Right cardiac atrium (tissue), 5 donors: ENCODE results near the gene TMEM106C. TPM values are rescaled to one million over a fixed set of nuclear protein-coding genes. Genes with fewer than 3 reads are reported as not detected.

Source experiments
- ATAC-seq, 2 donors: fragments of 200-7000 bp; cut with Tn5 transposase; one replicate each; pipeline versions ENCODE4 v1.8.0 to v1.9.1; 2020; ENCODE audit warnings: moderate library complexity in 2 of 2, mild to moderate bottlenecking in 1 of 2
- DNase-seq, 3 donors: peaks; one replicate each; pipeline ENCODE4 v3.0.0-alpha.2; 2020
- H3K27ac ChIP-seq: one replicate; pipeline ENCODE4 v1.5.1; 2013; ENCODE audit warnings: mild to moderate bottlenecking, low read length, control low read depth, moderate library complexity
- H3K27me3 ChIP-seq: one replicate; pipeline ENCODE4 v1.6.1; 2013; ENCODE audit not compliant: control insufficient read depth, insufficient read depth
- H3K4me1 ChIP-seq: one replicate; pipeline ENCODE4 v1.6.1; 2013; ENCODE audit warnings: low read length; ENCODE audit not compliant: control insufficient read depth, insufficient read depth
- H3K4me3 ChIP-seq: one replicate; pipeline ENCODE4 v1.5.1; 2013; ENCODE audit warnings: low read length, control low read depth
- H3K9me3 ChIP-seq: one replicate; pipeline ENCODE4 v1.6.1; 2013; ENCODE audit warnings: low read length; ENCODE audit not compliant: control insufficient read depth
- WGBS: extraction: QIAGEN DNeasy Blood & Tissue Kit; methylation state at CpG from one replicate; pipeline ENCODE4 v1.1.7; 2013; 5-methylcytosine and 5-hydroxymethylcytosine counted together
- intact Hi-C, 4 donors: fragments of 100-400 bp; cut with DNase I; formaldehyde crosslinking; loops; one replicate each; pipeline versions ENCODE4 v1.11.0 to v1.14.0; 2022 to 2023
- polyA plus RNA-seq: library from polyadenylated mRNA; stranded (reverse); fragments of 200-250 nt; gene quantifications from one replicate; pipeline ENCODE4 v1.2.3, GENCODE V29; 2013
- total RNA-seq, 4 donors: library from RNA; stranded (reverse); fragmentation: NEBNext Ultra II Directional; extraction: Animal tissue kit (Norgen Biotek cat#: 25700); gene quantifications; one replicate each; pipeline ENCODE4 v1.2.1, GENCODE V29; 2021
- donor health status: healthy with polysubstance abuse.
- donor health status: DM: no; HTN: yes; CAD: no.
- donor health status: DM: no; HTN: no; CAD: no.
- donor health status: DM: no; HTN: yes; CAD: no; lungs with severe emphysema.
- donor health status: DM: yes; HTN: yes; CAD: no.

The TMEM106C gene
- total and polyA plus RNA-seq, 5 donors = 67.8 to 85.7 (median 73.0) TPM

DNA sequence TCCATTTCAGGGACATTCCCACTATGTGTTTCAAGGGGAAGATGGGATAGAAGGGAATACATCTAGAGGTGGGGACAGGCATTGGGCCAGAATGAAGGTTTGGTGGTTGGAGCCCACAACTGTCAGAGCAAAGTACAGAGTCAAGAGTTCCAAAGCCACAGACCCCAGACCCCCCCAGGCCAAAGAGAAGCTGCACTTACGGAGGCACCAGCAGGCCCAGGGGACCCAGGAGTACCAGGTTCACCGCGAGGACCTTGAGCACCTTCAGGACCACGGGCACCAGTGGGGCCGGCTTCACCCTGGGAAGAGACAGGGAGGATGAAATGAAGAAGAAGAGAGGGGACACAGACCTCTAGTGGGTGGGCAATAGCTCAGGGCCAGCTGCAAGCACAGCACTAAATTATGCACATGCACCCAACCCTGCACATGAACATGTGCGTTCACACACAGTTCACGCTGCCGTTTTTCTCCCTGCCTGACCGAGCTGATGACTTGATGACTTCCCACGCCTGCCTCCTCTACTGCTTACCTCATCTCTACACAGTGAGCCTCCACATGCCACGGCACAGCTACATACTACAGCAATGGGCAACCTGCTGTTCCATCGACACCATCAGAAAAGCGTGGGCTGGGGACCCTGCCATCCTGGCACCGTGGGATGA is 24.1 kb downstream of the TMEM106C start:
- H3K27me3 ChIP-seq = no peaks in the 10 kb centered on the region
- no peak overlapping the region for H3K27ac ChIP-seq
- WGBS = 76% methylated on average over 14 of the region's 14 CpGs
- intact Hi-C loops = no loop called here
- no peaks in the 10 kb centered on the region for H3K9me3 ChIP-seq
- peaks cover 8% of the 10 kb centered on the region for H3K4me1 ChIP-seq
- no peak for DNase-seq
- H3K4me3 ChIP-seq = no peak overlapping the region
- ATAC-seq = peak in 1 of 2 donors; percentile 5

DNA sequence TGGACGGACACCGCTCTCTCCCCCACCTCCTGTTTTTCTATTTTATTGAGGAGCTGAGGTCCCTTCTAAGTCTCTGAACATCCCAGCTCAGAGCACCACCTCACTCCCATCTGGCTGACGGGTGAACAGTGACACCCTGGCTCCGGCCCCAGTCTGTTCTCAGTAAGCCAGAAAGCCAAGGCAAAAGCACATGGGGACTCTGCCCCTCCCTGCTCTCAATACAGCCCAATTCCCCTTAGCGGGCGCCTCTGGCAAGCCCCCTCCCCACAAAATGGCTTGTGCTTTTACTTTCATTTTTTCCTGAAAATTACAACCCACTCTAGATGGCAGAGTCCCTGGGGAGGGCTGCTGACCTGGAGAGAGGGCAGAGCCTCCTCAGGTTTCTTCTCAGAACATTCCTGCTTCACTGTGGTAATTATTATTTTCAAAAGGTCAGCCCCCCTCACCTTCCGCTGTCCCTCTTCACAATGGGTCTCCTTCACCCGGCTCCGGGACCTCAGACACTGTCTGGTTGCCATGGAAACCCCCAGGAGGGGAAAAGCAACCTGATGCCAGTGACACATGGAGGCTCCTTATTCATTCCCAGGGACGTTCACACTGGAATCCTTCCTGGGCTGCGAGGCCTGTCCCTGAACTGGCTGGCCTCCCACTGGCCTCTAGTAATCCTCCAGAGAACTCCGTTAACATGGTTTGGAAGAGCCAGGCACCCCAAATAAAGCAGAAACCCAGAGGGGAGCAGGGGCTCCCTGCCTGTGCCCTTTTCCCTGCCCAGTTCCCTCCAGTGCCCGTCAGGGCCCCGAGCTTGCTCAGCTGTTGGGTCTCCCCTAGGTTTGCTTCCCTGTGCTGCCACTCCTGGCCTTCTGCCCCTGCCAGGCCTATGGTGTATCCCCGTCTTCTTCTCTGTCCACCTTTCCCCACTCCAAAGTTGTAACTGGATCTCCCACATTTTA is 25.0 kb downstream of the TMEM106C start:
- DNase-seq (peak in 2 of 3 donors; percentile 68 to 79), ATAC-seq (peak; percentile 53 to 64)
- no peaks in the 10 kb centered on the region for H3K9me3 ChIP-seq
- peaks cover 8% of the 10 kb centered on the region for H3K4me1 ChIP-seq
- no peak overlapping the region for H3K27ac ChIP-seq
- 59% methylated on average over 15 of the region's 15 CpGs for WGBS
- H3K27me3 ChIP-seq = no peaks in the 10 kb centered on the region
- intact Hi-C loops = no loop called here
- no peak overlapping the region for H3K4me3 ChIP-seq

DNA sequence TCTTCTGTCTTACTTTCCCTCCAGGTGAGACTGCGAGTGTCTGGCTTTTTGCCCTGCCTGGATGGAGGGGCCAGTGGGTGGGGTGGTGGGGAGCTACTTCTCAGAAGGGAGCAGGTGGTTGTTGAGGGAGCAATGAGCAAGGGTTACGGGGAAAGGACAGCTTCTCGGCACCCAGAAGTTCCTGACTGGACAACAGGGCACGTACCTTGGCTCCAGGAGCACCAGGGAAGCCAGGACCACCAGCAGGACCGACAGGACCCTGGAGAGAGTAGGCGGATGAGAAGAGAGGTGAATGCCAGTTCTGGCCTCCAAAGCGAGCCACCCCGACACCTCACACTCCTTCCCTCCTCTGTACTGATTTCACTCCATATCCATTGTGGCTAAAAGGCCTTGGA is 25.6 kb downstream of the TMEM106C start:
- Histone ChIP-seq H3K27ac (no peak overlapping the region), H3K4me3 (no peak overlapping the region), H3K9me3 (no peaks in the 10 kb centered on the region), H3K4me1 (peaks cover 8% of the 10 kb centered on the region), H3K27me3 (no peaks in the 10 kb centered on the region)
- WGBS = 95% methylated on average over 8 of the region's 8 CpGs
- ATAC-seq (no peak), DNase-seq (no peak)
- intact Hi-C loops = no loop called here

DNA sequence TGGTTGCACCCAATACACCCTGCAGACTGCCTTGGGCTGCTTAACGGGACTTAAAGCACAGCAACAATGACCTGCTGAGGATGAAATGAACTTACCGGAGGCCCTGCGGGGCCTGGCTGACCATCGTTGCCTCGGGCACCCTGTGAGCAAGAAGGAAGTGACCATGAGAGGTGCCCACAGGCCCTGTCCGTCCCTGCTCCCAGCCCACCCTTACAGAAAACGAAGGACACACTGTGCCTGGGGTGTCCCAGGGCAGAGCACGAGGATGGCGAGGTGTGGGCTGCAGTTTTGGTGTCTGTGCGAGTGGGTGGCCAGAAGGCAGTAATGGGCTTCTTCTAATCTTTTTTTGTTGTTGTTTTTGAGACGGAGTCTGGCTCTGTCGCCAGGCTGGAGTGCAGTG is 26.3 kb downstream of the TMEM106C start:
- no peaks in the 10 kb centered on the region for H3K27me3 ChIP-seq
- H3K9me3 ChIP-seq = no peaks in the 10 kb centered on the region
- DNase-seq (peak in 1 of 3 donors; percentile 14), ATAC-seq (no peak)
- H3K27ac ChIP-seq = no peak overlapping the region
- 90% methylated on average over 12 of the region's 12 CpGs for WGBS
- intact Hi-C loops = no loop called here
- H3K4me3 ChIP-seq = no peak overlapping the region
- peaks cover 8% of the 10 kb centered on the region for H3K4me1 ChIP-seq

DNA sequence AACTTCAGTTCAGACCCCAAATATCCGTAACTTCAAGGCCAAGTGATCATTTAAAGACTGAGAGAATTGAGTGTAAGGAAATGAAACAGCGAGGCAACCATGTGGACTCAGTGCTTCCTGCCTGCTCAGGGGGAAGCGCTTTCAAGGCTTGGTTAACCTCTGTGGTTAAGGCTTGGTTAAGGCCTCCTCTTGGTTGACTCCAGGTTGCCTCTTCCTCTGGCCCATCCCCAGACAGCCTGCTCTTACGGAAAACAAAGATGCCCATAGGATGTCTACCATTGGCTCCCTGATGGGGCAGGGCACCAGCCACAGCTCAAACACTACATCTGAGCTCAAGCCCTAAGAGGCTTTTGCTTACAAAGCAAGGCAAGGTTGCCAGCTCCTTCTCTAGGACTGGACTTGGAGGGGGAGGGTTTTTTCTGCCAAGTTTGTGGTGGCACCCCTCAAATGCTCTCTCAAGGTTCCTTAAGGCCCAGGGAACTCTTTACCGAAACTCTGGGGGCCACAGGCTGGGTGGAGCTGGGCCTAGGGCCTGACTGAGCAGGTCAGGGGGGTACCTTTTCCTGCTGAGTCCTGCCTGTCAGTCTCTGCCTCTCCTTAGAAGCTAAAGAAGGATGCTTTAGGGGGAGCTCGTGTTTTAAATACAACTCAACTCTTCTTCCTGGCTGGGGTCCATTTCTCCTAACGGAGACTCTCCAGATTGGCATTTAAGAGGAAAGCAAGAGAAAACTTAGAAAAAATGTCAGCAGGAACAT is 27.1 kb downstream of the TMEM106C start:
- Histone ChIP-seq H3K4me3 (no peak overlapping the region), H3K9me3 (no peaks in the 10 kb centered on the region), H3K27ac (no peak overlapping the region), H3K27me3 (no peaks in the 10 kb centered on the region), H3K4me1 (peaks cover 8% of the 10 kb centered on the region)
- intact Hi-C loops = no loop called here
- DNase-seq = no peak
- 78% methylated on average over 7 of the region's 7 CpGs for WGBS
- ATAC-seq = no peak

DNA sequence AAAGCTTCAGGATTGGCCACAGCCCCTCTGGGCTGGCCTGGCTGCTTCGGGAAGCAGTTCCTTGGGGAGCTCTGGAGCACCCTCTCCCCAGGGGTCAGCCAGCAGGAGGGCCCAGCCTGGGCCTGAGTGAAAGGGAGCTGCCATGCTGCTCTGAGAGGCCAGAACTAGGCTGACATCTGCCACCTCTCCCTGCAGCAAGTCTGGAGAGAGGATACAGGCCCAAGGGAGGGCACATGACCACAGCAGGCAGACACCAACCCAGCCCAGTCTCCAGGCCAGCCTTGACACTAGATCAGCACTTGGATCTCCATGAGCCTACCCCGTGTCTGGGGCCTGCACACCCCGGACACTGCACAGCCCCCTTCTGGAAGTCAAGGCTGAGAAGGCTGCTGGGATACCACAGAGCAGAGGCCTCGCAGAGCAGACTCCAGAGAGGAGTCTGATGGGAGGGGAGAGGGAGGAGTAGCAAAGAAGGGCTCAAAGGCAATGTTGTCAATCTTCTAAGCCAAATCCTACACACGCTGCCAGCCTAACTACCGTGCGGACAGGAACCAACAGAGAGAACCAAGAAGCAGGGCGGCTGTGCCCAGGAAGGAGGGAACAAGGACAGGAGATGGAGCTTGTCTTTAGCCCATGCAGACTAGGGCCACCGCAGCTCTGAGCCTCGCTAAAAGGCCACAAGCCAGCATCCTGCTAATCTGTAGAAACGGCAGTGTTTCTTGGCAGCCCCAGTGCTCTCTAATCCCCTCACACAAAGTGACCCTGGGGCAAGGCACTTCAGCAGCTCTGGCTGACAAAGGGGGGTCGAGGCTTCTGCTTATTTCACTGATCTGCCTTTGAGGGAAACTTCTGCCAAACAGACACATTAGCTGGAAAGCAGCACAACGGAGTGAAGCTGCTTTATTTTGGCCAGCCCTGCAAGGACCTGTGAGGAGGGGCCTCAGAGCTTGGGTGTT is 28.0 kb downstream of the TMEM106C start:
- Histone ChIP-seq H3K4me3 (no peak overlapping the region), H3K27me3 (no peaks in the 10 kb centered on the region), H3K9me3 (no peaks in the 10 kb centered on the region), H3K4me1 (peaks cover 12% of the 10 kb centered on the region), H3K27ac (no peak overlapping the region)
- peak in 1 of 3 donors; percentile 48 for DNase-seq
- intact Hi-C loops = no loop called here
- peak in 1 of 2 donors; percentile 30 for ATAC-seq
- 46% methylated on average over 13 of the region's 13 CpGs for WGBS

DNA sequence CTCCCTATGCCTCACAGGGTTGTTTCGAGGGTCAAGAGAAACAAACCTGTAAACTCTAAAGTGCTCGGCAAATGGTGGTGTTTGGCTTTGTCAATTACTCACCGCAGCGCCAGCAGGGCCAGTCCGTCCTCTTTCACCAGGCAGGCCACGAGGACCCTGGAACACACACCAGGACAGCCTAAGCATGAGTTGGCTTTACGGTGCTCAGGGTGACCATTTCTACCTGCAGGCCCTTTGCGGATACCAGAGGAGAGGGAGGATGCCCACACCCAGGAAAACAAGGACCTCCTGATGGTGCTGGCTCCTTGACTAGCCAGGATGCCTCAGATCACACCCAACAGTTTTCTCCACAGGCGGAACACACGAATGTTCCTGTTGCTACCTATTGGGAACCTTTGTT is 29.4 kb downstream of the TMEM106C start:
- H3K27ac ChIP-seq = no peak overlapping the region
- intact Hi-C loops = no loop called here
- DNase-seq = no peak
- no peak for ATAC-seq
- H3K4me3 ChIP-seq = no peak overlapping the region
- 93% methylated on average over 10 of the region's 10 CpGs for WGBS
- H3K4me1 ChIP-seq = peaks cover 10% of the 10 kb centered on the region
- no peaks in the 10 kb centered on the region for H3K9me3 ChIP-seq
- H3K27me3 ChIP-seq = no peaks in the 10 kb centered on the region

DNA sequence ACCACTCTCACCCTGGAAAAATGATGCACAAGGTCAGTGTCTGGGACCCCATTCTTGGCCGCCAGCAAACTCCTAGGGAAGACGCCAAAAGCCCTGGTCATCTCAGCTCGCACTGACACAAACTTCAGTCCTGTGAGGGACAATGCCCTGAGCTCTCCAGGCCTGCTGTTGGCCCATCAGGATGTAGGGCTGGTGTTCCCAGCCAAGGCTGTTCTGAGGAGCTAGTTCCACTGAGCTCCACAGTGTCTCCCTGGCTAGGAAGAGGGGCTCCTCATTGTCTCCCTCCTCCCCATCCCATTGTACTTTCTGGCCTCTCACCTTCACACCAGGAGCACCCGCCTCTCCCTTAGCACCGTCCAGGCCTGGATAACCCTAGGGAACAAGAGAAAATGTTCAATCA is 30.1 kb downstream of the TMEM106C start:
- no peak for DNase-seq
- Histone ChIP-seq H3K27me3 (no peaks in the 10 kb centered on the region), H3K4me3 (no peak overlapping the region), H3K9me3 (no peaks in the 10 kb centered on the region), H3K4me1 (peaks cover 9% of the 10 kb centered on the region), H3K27ac (no peak overlapping the region)
- intact Hi-C loops = no loop called here
- 96% methylated on average over 5 of the region's 5 CpGs for WGBS
- ATAC-seq = no peak

DNA sequence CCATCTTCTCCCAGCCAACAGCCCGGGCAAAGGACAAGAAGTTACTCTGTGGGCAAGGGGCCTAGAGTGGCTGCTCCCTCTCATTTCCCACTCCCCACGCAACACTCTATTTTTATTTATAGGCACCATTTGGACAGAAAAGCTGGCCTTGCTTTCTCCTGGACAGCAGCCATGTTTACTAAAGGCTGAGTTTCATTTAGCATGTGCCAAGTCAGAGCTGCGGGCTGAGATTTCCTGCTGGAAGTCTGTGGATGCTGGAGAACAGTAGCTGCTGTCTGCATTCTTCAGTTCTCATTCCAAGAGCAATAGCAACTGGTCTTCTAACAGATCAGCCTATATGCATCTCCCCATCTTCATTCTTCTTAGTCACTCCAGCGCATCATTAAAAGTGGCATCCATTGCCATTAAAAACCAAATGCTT is 32.6 kb downstream of the TMEM106C start:
- Histone ChIP-seq H3K9me3 (no peaks in the 10 kb centered on the region), H3K4me3 (no peak overlapping the region), H3K4me1 (peaks cover 8% of the 10 kb centered on the region), H3K27ac (no peak overlapping the region), H3K27me3 (no peaks in the 10 kb centered on the region)
- 21% methylated on average over 4 of the region's 4 CpGs for WGBS
- intact Hi-C loops = no loop called here
- ATAC-seq (peak in 1 of 2 donors; percentile 47), DNase-seq (no peak)

DNA sequence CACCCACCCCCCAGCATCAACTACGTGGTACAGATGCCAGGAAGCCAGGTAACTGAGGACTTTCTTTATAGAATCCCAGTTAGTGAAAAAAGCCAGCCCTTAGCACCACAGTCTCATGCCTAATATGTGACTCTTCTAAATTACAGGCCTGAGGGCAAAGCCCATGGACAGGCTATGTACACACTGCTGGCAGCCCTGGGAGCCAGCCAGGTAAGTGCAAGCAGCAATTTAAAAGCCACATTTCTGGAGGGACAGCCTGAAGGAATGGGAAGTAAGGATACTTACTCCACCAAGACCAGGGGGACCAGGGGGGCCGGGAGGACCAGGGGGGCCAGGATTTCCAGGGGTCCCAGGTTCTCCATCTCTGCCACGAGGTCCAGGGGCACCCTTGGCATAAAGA is 33.9 kb downstream of the TMEM106C start:
- H3K4me3 ChIP-seq = no peak overlapping the region

More for the DNA sequence above, 33.9 kb downstream of the TMEM106C start:
- no peak for DNase-seq
- intact Hi-C loops = no loop called here
- Histone ChIP-seq H3K4me1 (peaks cover 4% of the 10 kb centered on the region), H3K27ac (no peak overlapping the region), H3K27me3 (no peaks in the 10 kb centered on the region), H3K9me3 (no peaks in the 10 kb centered on the region)
- no peak for ATAC-seq
- 79% methylated on average over 3 of the region's 3 CpGs for WGBS
